Trophoblast cell (in vitro differentiated cells and primary cell): ENCODE data around the gene SLC35E3.
A peak's percentile ranks its signal among the peaks of the same experiment; 100 is the strongest.
"Not testable (repeated sequence)": the region's sequence is repeated elsewhere in the genome, so short reads cannot be mapped to it uniquely, and the experiment has no call there.

Experiments
- DNase-seq, 2 donors: peaks; one replicate each; pipeline ENCODE4 v3.0.0-alpha.2; 2016
- H2AFZ ChIP-seq: 2 replicates; pipeline ENCODE4 v1.6.1; 2013; ENCODE audit warnings: low read length, moderate library complexity, mild to moderate bottlenecking; ENCODE audit not compliant: insufficient read depth, poor library complexity
- H2AK5ac ChIP-seq: 2 replicates; pipeline ENCODE4 v1.6.1; 2013; ENCODE audit warnings: mild to moderate bottlenecking, low read length
- H2BK120ac ChIP-seq: 2 replicates; pipeline ENCODE4 v1.6.1; 2013; ENCODE audit warnings: low read length, mild to moderate bottlenecking, moderate library complexity; ENCODE audit not compliant: insufficient read depth, poor library complexity
- H2BK12ac ChIP-seq: 2 replicates; pipeline ENCODE4 v1.6.1; 2013; ENCODE audit warnings: mild to moderate bottlenecking, low read length, moderate library complexity
- H2BK5ac ChIP-seq: 2 replicates; pipeline ENCODE4 v1.6.1; 2013; ENCODE audit warnings: low read length, low read depth, moderate library complexity, mild to moderate bottlenecking; ENCODE audit not compliant: poor library complexity
- H3K14ac ChIP-seq: 2 replicates; pipeline ENCODE4 v1.6.1; 2013; ENCODE audit warnings: mild to moderate bottlenecking, low read length
- H3K18ac ChIP-seq: 2 replicates; pipeline ENCODE4 v1.6.1; 2013; ENCODE audit warnings: mild to moderate bottlenecking, low read length
- H3K23ac ChIP-seq: 2 replicates; pipeline ENCODE4 v1.6.1; 2013; ENCODE audit warnings: low read length
- H3K27ac ChIP-seq: 2 replicates; pipeline ENCODE4 v1.5.1; 2013; ENCODE audit warnings: low read depth, mild to moderate bottlenecking, inconsistent platforms, low read length, moderate library complexity
- H3K27me3 ChIP-seq: 2 replicates; pipeline ENCODE4 v1.6.1; 2013; ENCODE audit warnings: inconsistent platforms, mild to moderate bottlenecking, low read length, moderate library complexity; ENCODE audit not compliant: insufficient read depth
- H3K36me3 ChIP-seq, 2 experiments: 1 replicate in 1 of 2; 2 replicates in 1 of 2; pipeline ENCODE4 v1.6.1; 2013; ENCODE audit warnings: low read length in 2 of 2, mild to moderate bottlenecking in 2 of 2, moderate library complexity in 1 of 2; ENCODE audit not compliant: insufficient read depth in 2 of 2, control insufficient read depth in 1 of 2
- H3K4ac ChIP-seq: 2 replicates; pipeline ENCODE4 v1.6.1; 2013; ENCODE audit warnings: low read depth, mild to moderate bottlenecking, low read length, moderate library complexity
- H3K4me1 ChIP-seq, 2 experiments: 1 replicate in 1 of 2; 2 replicates in 1 of 2; pipeline ENCODE4 v1.6.1; 2013; ENCODE audit warnings: low read length in 2 of 2, mild to moderate bottlenecking in 2 of 2, moderate library complexity in 1 of 2; ENCODE audit not compliant: insufficient read depth in 2 of 2, control insufficient read depth in 1 of 2
- H3K4me2 ChIP-seq: 2 replicates; pipeline ENCODE4 v1.6.1; 2013; ENCODE audit warnings: inconsistent platforms, mild to moderate bottlenecking, low read length, moderate library complexity
- H3K4me3 ChIP-seq: 2 replicates; pipeline ENCODE4 v1.5.1; 2013; ENCODE audit warnings: mild to moderate bottlenecking, low read depth, low read length, inconsistent platforms
- H3K79me1 ChIP-seq: one replicate; pipeline ENCODE4 v1.6.1; 2013; ENCODE audit warnings: low read length
- H3K79me2 ChIP-seq: 2 replicates; pipeline ENCODE4 v1.6.1; 2013; ENCODE audit warnings: low read length, mild to moderate bottlenecking; ENCODE audit not compliant: control insufficient read depth, insufficient read depth, poor library complexity
- H3K9ac ChIP-seq: 2 replicates; pipeline ENCODE4 v1.6.1; 2013; ENCODE audit warnings: mild to moderate bottlenecking, low read length
- H3K9me3 ChIP-seq: 2 replicates; pipeline ENCODE4 v1.6.1; 2013; ENCODE audit warnings: low read depth, mild to moderate bottlenecking, control low read depth, inconsistent platforms, low read length; ENCODE audit not compliant: insufficient read depth
- H4K12ac ChIP-seq: 2 replicates; pipeline ENCODE4 v1.6.1; 2013; ENCODE audit warnings: low read depth, mild to moderate bottlenecking, low read length, moderate library complexity
- H4K8ac ChIP-seq: 2 replicates; pipeline ENCODE4 v1.6.1; 2013; ENCODE audit warnings: low read depth, mild to moderate bottlenecking, low read length, moderate library complexity
- H4K91ac ChIP-seq: one replicate; pipeline ENCODE4 v1.6.1; 2013; ENCODE audit warnings: low read depth, mild to moderate bottlenecking, low read length, moderate library complexity
- WGBS: extraction: QIAGEN DNeasy Blood & Tissue Kit; methylation state at CpG from one replicate; pipeline ENCODE4 v1.1.7; 2013; ENCODE audit warnings: missing lambda C conversion rate; ENCODE audit not compliant: insufficient read length, insufficient coverage; ENCODE audit errors: extremely low coverage; 5-methylcytosine and 5-hydroxymethylcytosine counted together

SLC35E3 gene

DNA sequence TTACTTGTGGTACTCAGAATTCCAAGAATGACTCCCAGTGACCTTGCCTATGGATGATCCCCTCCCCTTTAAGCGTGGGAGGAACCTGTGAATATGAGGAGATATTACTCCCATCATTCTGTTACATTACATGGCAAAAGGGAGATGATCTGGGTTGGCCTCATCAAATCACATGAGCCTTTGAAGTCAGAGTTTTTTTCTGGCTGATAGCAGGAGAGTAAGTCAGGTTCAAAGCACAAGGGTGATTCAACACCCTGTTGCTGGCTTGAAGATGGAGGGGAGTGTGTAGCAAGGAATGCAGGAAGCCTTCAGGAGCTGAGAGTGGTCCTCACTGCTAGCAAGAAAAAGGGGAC lies 52.9 kb downstream of the SLC35E3 start:
- Histone ChIP-seq H3K4ac (no peak overlapping the region), H3K9me3 (no peaks in the 10 kb centered on the region), H3K36me3 (no peaks in the 10 kb centered on the region), H2BK120ac (no peak overlapping the region), H3K9ac (no peak overlapping the region), H2AFZ (no peak overlapping the region), H3K79me2 (no peaks in the 10 kb centered on the region), H4K8ac (no peak overlapping the region), H4K91ac (no peak overlapping the region), H3K27ac (no peak overlapping the region), H3K4me1 (peaks cover 0 to 3% of the 10 kb centered on the region in 2 experiments), H4K12ac (no peak overlapping the region), H3K4me3 (no peak overlapping the region), H2AK5ac (no peak overlapping the region), H3K14ac (no peak overlapping the region), H2BK5ac (no peak overlapping the region), H3K79me1 (peaks cover under 1% of the 10 kb centered on the region), H3K27me3 (no peaks in the 10 kb centered on the region), H2BK12ac (no peak overlapping the region), H3K4me2 (no peak overlapping the region), H3K23ac (no peak overlapping the region), H3K18ac (no peak overlapping the region)
- WGBS, result no CpG with 5 or more reads among the region's 1 CpG
- no peak for DNase-seq

DNA sequence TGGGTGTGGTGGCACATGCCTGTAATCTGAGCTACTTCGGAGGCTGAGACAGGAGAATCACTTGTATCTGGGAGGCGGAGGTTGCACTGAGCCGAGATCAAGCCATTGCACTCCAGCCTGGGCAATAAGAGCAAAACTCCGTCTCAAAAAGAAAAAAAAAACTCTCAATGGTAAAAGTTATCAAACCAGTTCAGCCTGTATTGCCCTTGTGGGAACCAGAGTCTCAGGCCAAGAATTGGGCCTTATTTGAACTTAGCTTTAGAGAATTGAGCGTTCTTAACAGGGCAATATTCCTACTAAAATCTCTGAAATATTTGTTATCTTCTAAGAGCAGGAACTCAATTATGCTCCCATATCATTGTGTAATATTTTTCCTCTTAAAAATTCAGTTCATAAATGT lies 54.3 kb downstream of the SLC35E3 start:
- Histone ChIP-seq H3K27me3 (no peaks in the 10 kb centered on the region), H3K4me3 (no peak overlapping the region), H3K4me1 (peaks cover 8 to 9% of the 10 kb centered on the region in 2 experiments), H3K23ac (no peak overlapping the region), H2BK5ac (no peak overlapping the region), H2BK12ac (no peak overlapping the region), H3K4me2 (no peak overlapping the region), H4K91ac (no peak overlapping the region), H3K79me2 (peaks cover 2% of the 10 kb centered on the region), H3K79me1 (peaks cover 7% of the 10 kb centered on the region), H2AK5ac (no peak overlapping the region), H2BK120ac (no peak overlapping the region), H3K27ac (no peak overlapping the region), H3K18ac (no peak overlapping the region), H3K9me3 (no peaks in the 10 kb centered on the region), H4K12ac (no peak overlapping the region), H3K14ac (no peak overlapping the region), H3K4ac (no peak overlapping the region), H4K8ac (peak overlapping the region; percentile 49), H2AFZ (no peak overlapping the region), H3K9ac (no peak overlapping the region), H3K36me3 (no peaks in the 10 kb centered on the region)
- WGBS, result no CpG with 5 or more reads among the region's 5 CpGs
- DNase-seq, result peak; percentile 45 to 89

DNA sequence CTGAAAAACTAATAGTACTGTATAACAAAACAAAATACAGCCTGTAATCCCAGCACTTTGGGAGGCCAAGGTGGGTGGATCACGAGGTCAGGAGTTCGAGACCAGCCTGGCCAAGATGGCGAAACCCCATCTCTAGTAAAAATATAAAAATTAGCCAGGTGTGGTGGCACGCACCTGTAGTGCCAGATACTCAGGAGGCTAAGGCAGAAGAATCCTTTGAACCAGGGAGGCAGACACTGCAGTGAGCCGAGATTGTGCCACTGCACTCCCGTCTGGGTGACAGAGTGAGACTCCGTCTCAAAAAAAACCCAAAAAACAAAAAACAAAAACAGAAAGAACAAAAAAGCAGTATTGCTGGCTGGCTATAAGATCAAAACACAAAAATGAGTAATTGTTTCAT lies 55.1 kb downstream of the SLC35E3 start:
- peak overlapping the region; percentile 50 for H2BK120ac ChIP-seq
- not testable (repeated sequence) for H2AK5ac ChIP-seq, H3K9me3 ChIP-seq, H3K9ac ChIP-seq, H4K12ac ChIP-seq, H3K4ac ChIP-seq, H3K79me2 ChIP-seq, H3K4me3 ChIP-seq, H3K4me1 ChIP-seq, H3K4me2 ChIP-seq, H4K8ac ChIP-seq, H3K27ac ChIP-seq, H3K18ac ChIP-seq, DNase-seq, H3K36me3 ChIP-seq, H3K23ac ChIP-seq, H3K27me3 ChIP-seq, H2AFZ ChIP-seq
- peak overlapping the region; percentile 54 for H4K91ac ChIP-seq
- peak overlapping the region; percentile 7 for H3K14ac ChIP-seq
- H2BK5ac ChIP-seq, result peak overlapping the region; percentile 39
- WGBS, result no CpG with 5 or more reads among the region's 7 CpGs
- peaks cover 10% of the 10 kb centered on the region for H3K79me1 ChIP-seq
- H2BK12ac ChIP-seq, result peak overlapping the region; percentile 75

DNA sequence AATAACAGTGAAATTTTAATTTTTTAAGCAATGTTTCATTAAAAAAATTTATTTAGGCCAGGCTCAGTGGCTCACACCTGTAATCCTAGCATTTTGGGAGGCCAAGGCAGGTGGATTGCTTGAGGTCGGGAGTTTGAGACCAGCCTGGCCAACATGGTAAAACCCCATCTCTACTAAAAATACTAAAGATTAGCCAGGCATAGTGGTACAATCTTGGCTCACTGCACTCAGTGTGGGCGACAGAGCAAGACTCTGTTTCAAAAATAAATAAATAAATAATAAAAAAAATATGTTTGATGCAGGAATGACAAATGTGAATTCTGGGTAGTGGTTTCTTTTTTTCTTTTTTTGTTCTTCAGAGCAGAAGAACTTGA lies 56.4 kb downstream of the SLC35E3 start:
- not testable (repeated sequence) for H2BK5ac ChIP-seq, H3K9me3 ChIP-seq, H3K4ac ChIP-seq, H2BK12ac ChIP-seq, H3K14ac ChIP-seq, DNase-seq, H3K27me3 ChIP-seq, H4K12ac ChIP-seq, H4K8ac ChIP-seq, H2AFZ ChIP-seq, H2BK120ac ChIP-seq, H3K4me1 ChIP-seq, H3K4me2 ChIP-seq, H3K18ac ChIP-seq, H3K23ac ChIP-seq, H4K91ac ChIP-seq, H3K9ac ChIP-seq, H2AK5ac ChIP-seq, H3K79me2 ChIP-seq, H3K36me3 ChIP-seq, H3K27ac ChIP-seq, H3K4me3 ChIP-seq
- no CpG with 5 or more reads among the region's 2 CpGs for WGBS
- H3K79me1 ChIP-seq, result peaks cover 13% of the 10 kb centered on the region
